NCI-H345 treated with DMSO at 0.1 percent for 48 hours (cell line): ENCODE measurements around the gene ST3GAL3.
"Not testable (repeated sequence)": the region's sequence is repeated elsewhere in the genome, so short reads cannot be mapped to it uniquely, and the experiment has no call there.

ENCODE experiments used
- DNase-seq: peaks from one replicate; lab custom pipeline; 2025; ENCODE audit not compliant: unreplicated experiment; lab: John Stamatoyannopoulos, UW

The ST3GAL3 gene

GRCh38 chr1:43699281-43699680, 8.1 kb upstream of the ST3GAL3 start:
- no peak for DNase-seq

- no peak for DNase-seq
These were observed 3.5 kb upstream of the ST3GAL3 start for GRCh38 chr1:43703836-43704235.

GRCh38 chr1:43704838-43705237, 2.5 kb upstream of the ST3GAL3 start:
- DNase-seq: no peak

- DNase-seq: no peak
These were observed 2.0 kb upstream of the ST3GAL3 start for GRCh38 chr1:43705334-43705733.

- no peak for DNase-seq
These were observed 1.2 kb upstream of the ST3GAL3 start for GRCh38 chr1:43705982-43706597.

- no peak for DNase-seq
These were observed 642 bp upstream of the ST3GAL3 start for GRCh38 chr1:43706598-43707189.

- DNase-seq: no peak
These were observed 670 bp downstream of the ST3GAL3 start for GRCh38 chr1:43708002-43708410.

GRCh38 chr1:43711049-43711448, 3.7 kb downstream of the ST3GAL3 start:
- no peak for DNase-seq

- no peak for DNase-seq
These were observed 4.4 kb downstream of the ST3GAL3 start for GRCh38 chr1:43711524-43712386.

- no peak for DNase-seq
These were observed 9.4 kb downstream of the ST3GAL3 start for GRCh38 chr1:43716559-43717281.

- no peak for DNase-seq
These were observed 11.7 kb downstream of the ST3GAL3 start for GRCh38 chr1:43719063-43719462.

- not testable (repeated sequence) for DNase-seq
These were observed 12.5 kb downstream of the ST3GAL3 start for GRCh38 chr1:43719670-43720419.

- no peak for DNase-seq
These were observed 15.5 kb downstream of the ST3GAL3 start for GRCh38 chr1:43722810-43723209.

GRCh38 chr1:43729816-43730463, 22.6 kb downstream of the ST3GAL3 start:
- no peak for DNase-seq

- DNase-seq: no peak
These were observed 24.7 kb downstream of the ST3GAL3 start for GRCh38 chr1:43731867-43732531.

GRCh38 chr1:43736819-43737218, 29.5 kb downstream of the ST3GAL3 start:
- no peak for DNase-seq

GRCh38 chr1:43742026-43742425, 34.7 kb downstream of the ST3GAL3 start:
- no peak for DNase-seq

- peak; percentile 11 for DNase-seq
These were observed 35.9 kb downstream of the ST3GAL3 start for GRCh38 chr1:43743206-43743605.

- DNase-seq: no peak
These were observed 40.4 kb downstream of the ST3GAL3 start for GRCh38 chr1:43747736-43748135.

GRCh38 chr1:43750083-43750482, 42.7 kb downstream of the ST3GAL3 start:
- DNase-seq: no peak
